Liver (tissue), 9 donors: Measurements from ENCODE around the gene GFOD2. TPM values are rescaled to one million over a fixed set of nuclear protein-coding genes. Genes with fewer than 3 reads are reported as not detected.

ENCODE experiments used
- DNase-seq: peaks from one replicate; pipeline ENCODE4 v3.0.0-alpha.2; 2017; ENCODE audit warnings: low spot score
- H3K27ac ChIP-seq, 2 donors: one replicate each; pipeline ENCODE4 v1.7.0; 2013; ENCODE audit warnings: inconsistent platforms in 2 of 2, low read length in 2 of 2, control low read depth in 1 of 2, low read depth in 1 of 2, mild to moderate bottlenecking in 1 of 2
- H3K27me3 ChIP-seq, 4 donors: one replicate each; pipeline versions ENCODE4 v1.6.1 to v1.7.0; 2013; ENCODE audit warnings: low read length in 3 of 4, inconsistent platforms in 1 of 4, mild to moderate bottlenecking in 1 of 4, moderate library complexity in 1 of 4; ENCODE audit not compliant: control insufficient read depth in 4 of 4, insufficient read depth in 4 of 4
- H3K36me3 ChIP-seq, 4 donors: one replicate each; pipeline versions ENCODE4 v1.6.1 to v1.7.0; 2013; ENCODE audit warnings: low read length in 3 of 4, mild to moderate bottlenecking in 3 of 4, low read depth in 1 of 4, moderate library complexity in 1 of 4; ENCODE audit not compliant: control insufficient read depth in 4 of 4, insufficient read depth in 3 of 4
- H3K4me1 ChIP-seq, 4 donors: one replicate each; pipeline versions ENCODE4 v1.6.1 to v1.7.0; 2013; ENCODE audit warnings: low read length in 3 of 4, mild to moderate bottlenecking in 3 of 4, moderate library complexity in 1 of 4; ENCODE audit not compliant: control insufficient read depth in 4 of 4, insufficient read depth in 4 of 4
- H3K4me3 ChIP-seq, 3 donors: one replicate each; pipeline versions ENCODE4 v1.6.1 to v1.7.0; 2013; ENCODE audit warnings: low read length in 3 of 3, control low read depth in 1 of 3, low read depth in 1 of 3, mild to moderate bottlenecking in 1 of 3
- H3K9ac ChIP-seq, 2 donors: one replicate each; pipeline ENCODE4 v1.7.0; 2013; ENCODE audit warnings: low read length in 2 of 2, mild to moderate bottlenecking in 2 of 2, moderate library complexity in 2 of 2, control low read depth in 1 of 2, low read depth in 1 of 2
- H3K9me3 ChIP-seq, 4 donors: one replicate each; pipeline versions ENCODE4 v1.6.1 to v1.7.0; 2013; ENCODE audit warnings: low read length in 3 of 4; ENCODE audit not compliant: control insufficient read depth in 4 of 4
- ATF3 ChIP-seq: IDR thresholded peaks from 2 replicates; pipeline ENCODE4 v1.6.1; 2016; ENCODE audit warnings: antibody characterized with exemption
- CTCF ChIP-seq: fragments of 150-350 bp; IDR thresholded peaks from 2 replicates; pipeline ENCODE4 v1.5.1; 2017; ENCODE audit warnings: improper control_type of control experiment, low read depth, low read length; ENCODE audit not compliant: missing input control
- EGR1 ChIP-seq, 2 donors: IDR thresholded peaks; 2 replicates each; pipeline ENCODE4 v1.6.1; 2016 to 2018; ENCODE audit warnings: antibody characterized with exemption in 2 of 2, low read depth in 2 of 2
- FOXA1 ChIP-seq: IDR thresholded peaks from 2 replicates; pipeline ENCODE4 v1.6.1; 2016; ENCODE audit warnings: antibody characterized with exemption
- FOXA2 ChIP-seq: IDR thresholded peaks from 2 replicates; pipeline ENCODE4 v1.6.1; 2016; ENCODE audit warnings: antibody characterized with exemption
- GABPA ChIP-seq, 2 donors: IDR thresholded peaks in 1 of 2; conservative IDR thresholded peaks in 1 of 2; 2 replicates each; pipeline ENCODE4 v1.6.1; 2016; ENCODE audit warnings: antibody characterized with exemption in 2 of 2, mild to moderate bottlenecking in 1 of 2, moderate library complexity in 1 of 2
- HNF4A ChIP-seq, 2 donors: conservative IDR thresholded peaks; 2 replicates each; pipeline ENCODE4 v1.6.1; 2016; ENCODE audit warnings: antibody characterized with exemption in 2 of 2, mild to moderate bottlenecking in 2 of 2
- HNF4G ChIP-seq: IDR thresholded peaks from 2 replicates; pipeline ENCODE4 v1.6.1; 2016; ENCODE audit warnings: antibody characterized with exemption
- JUND ChIP-seq, 2 donors: IDR thresholded peaks; 2 replicates each; pipeline ENCODE4 v1.6.1; 2016; ENCODE audit warnings: antibody characterized with exemption in 2 of 2
- MAX ChIP-seq: IDR thresholded peaks from 2 replicates; pipeline ENCODE4 v1.6.1; 2016; ENCODE audit warnings: antibody characterized with exemption
- NR2F2 ChIP-seq: IDR thresholded peaks from 2 replicates; pipeline ENCODE4 v1.6.1; 2016; ENCODE audit warnings: antibody characterized with exemption
- RAD21 ChIP-seq, 2 donors: IDR thresholded peaks; 2 replicates each; pipeline ENCODE4 v1.6.1; 2016; ENCODE audit warnings: antibody characterized with exemption in 2 of 2, mild to moderate bottlenecking in 2 of 2
- REST ChIP-seq: IDR thresholded peaks from 2 replicates; pipeline ENCODE4 v1.6.1; 2016; ENCODE audit warnings: antibody characterized with exemption, mild to moderate bottlenecking
- RXRA ChIP-seq, 2 donors: IDR thresholded peaks; 2 replicates each; pipeline ENCODE4 v1.6.1; 2017 to 2018; ENCODE audit warnings: antibody characterized with exemption in 2 of 2, mild to moderate bottlenecking in 1 of 2
- SP1 ChIP-seq: IDR thresholded peaks from 2 replicates; pipeline ENCODE4 v1.6.1; 2018; ENCODE audit warnings: antibody characterized with exemption, mild to moderate bottlenecking
- TAF1 ChIP-seq: conservative IDR thresholded peaks from 2 replicates; pipeline ENCODE4 v1.6.1; 2016; ENCODE audit warnings: antibody characterized with exemption, mild to moderate bottlenecking
- YY1 ChIP-seq: IDR thresholded peaks from 2 replicates; pipeline ENCODE4 v1.6.1; 2016; ENCODE audit warnings: antibody characterized with exemption, mild to moderate bottlenecking
- ZBTB33 ChIP-seq: IDR thresholded peaks from 2 replicates; pipeline ENCODE4 v1.6.1; 2016; ENCODE audit warnings: antibody characterized with exemption
- WGBS: extraction: QIAGEN DNeasy Blood & Tissue Kit; methylation state at CpG from one replicate; pipeline ENCODE4 v1.1.7; 2013; 5-methylcytosine and 5-hydroxymethylcytosine counted together
- polyA plus RNA-seq, 2 donors: library from polyadenylated mRNA; stranded (reverse) in 1 of 2; unstranded in 1 of 2; fragments of 200-250 nt in 1 of 2; fragments of >200 nt in 1 of 2; fragmentation: Nextera tagmentation in 1 of 2; extraction: Ambion mirVana in 1 of 2; gene quantifications; one replicate each; pipeline versions ENCODE4 v1.2.1 to v1.2.3, GENCODE V29; 2013 to 2015
- total RNA-seq, 2 donors: library from RNA; depleted of rRNA; stranded (reverse); fragments of >200 nt; gene quantifications; one replicate each; pipeline ENCODE4 v1.2.3, GENCODE V29; 2014
- donor health status: healthy.
- donor health status: healthy.
- donor health status: healthy.
- donor health status: healthy.
- donor health status: healthy.

The GFOD2 gene
- total and polyA plus RNA-seq, 4 donors, result 12.7 to 48.8 (median 28.9) TPM

- TF ChIP-seq REST (no peak), ZBTB33 (no peak), JUND (IDR thresholded peaks at IDR 0.05) (no peak), FOXA2 (no peak)
Observed at GRCh38 chr16:67651847-67652246, 67.3 kb downstream of the GFOD2 start (continued).

GRCh38 chr16:67651039-67651438 lies 68.1 kb downstream of the GFOD2 start:
- H3K36me3 ChIP-seq, result no peaks in the 10 kb centered on the region
- WGBS, result 92% methylated on average over 7 of the region's 7 CpGs
- H3K4me3 ChIP-seq, result no peak overlapping the region
- H3K9ac ChIP-seq, result no peak overlapping the region
- H3K27ac ChIP-seq, result no peak overlapping the region
- DNase-seq, result no peak
- no peaks in the 10 kb centered on the region for H3K9me3 ChIP-seq
- no peaks in the 10 kb centered on the region for H3K27me3 ChIP-seq
- H3K4me1 ChIP-seq, result peaks cover 3 to 20% (median 10%) of the 10 kb centered on the region in 4 donors
- no peak for TF ChIP-seq MAX
- TF ChIP-seq FOXA1, result no peak
- no peak for TF ChIP-seq ZBTB33
- TF ChIP-seq FOXA2, result no peak
- no peak for TF ChIP-seq EGR1 (IDR thresholded peaks at IDR 0.05; ENCODE audit: low read depth in 2 of 2)
- TF ChIP-seq GABPA (IDR thresholded peaks at IDR 0.05 in 1 of 2, conservative IDR thresholded peaks at IDR 0.05 in 1 of 2), result no peak
- TF ChIP-seq RAD21 (IDR thresholded peaks at IDR 0.05), result no peak
- no peak for TF ChIP-seq YY1
- TF ChIP-seq JUND (IDR thresholded peaks at IDR 0.05), result no peak
- no peak for TF ChIP-seq CTCF
- no peak for TF ChIP-seq SP1
- no peak for TF ChIP-seq REST
- TF ChIP-seq RXRA (IDR thresholded peaks at IDR 0.05), result no peak
- TF ChIP-seq ATF3, result no peak
- TF ChIP-seq HNF4G, result no peak
- no peak for TF ChIP-seq NR2F2
- no peak for TF ChIP-seq TAF1
- TF ChIP-seq HNF4A (conservative IDR thresholded peaks at IDR 0.05), result no peak
